GM18951 (cell line): ENCODE data around the gene IL37.

Experiments used
- POLR2A ChIP-seq: IDR thresholded peaks from 4 replicates; pipeline ENCODE4 v1.6.1; 2011; ENCODE audit warnings: mild to moderate bottlenecking; ENCODE audit not compliant: insufficient read length, insufficient read depth; ENCODE audit errors: extremely low read depth
- in situ Hi-C: fragments of 300-500 bp; cut with MboI; formaldehyde crosslinking; loops from one replicate; pipeline ENCODE4 v1.12.0; 2022; ENCODE audit warnings: low sequenced_read_pairs, mixed read lengths, inconsistent platforms; ENCODE audit not compliant: unreplicated experiment

The IL37 gene

GRCh38 chr2:112910865-112911264 is at the start of gene IL37:
Gene IL37, plus strand, starts transcription at chr2:112911165. Its CDS starts 1,848 bp downstream, at chr2:112913013.
- in situ Hi-C loops, result no loop called here
- no peak for TF ChIP-seq POLR2A

GRCh38 chr2:112864072-112864471 is 46.9 kb upstream of the IL37 start:
- TF ChIP-seq POLR2A, result no peak
- in situ Hi-C loops, result no loop called here

- in situ Hi-C loops, result no loop called here
- no peak for TF ChIP-seq POLR2A
Measured at GRCh38 chr2:112866128-112866835, 44.7 kb upstream of the IL37 start.

GRCh38 chr2:112867701-112868631 is 43.0 kb upstream of the IL37 start:
- no peak for TF ChIP-seq POLR2A
- in situ Hi-C loops, result no loop called here

- TF ChIP-seq POLR2A, result no peak
- in situ Hi-C loops, result no loop called here
Measured at GRCh38 chr2:112869258-112869842, 41.6 kb upstream of the IL37 start.

- in situ Hi-C loops, result loop anchor here (10.0 kb wide), 1 partner anchor 46 kb away; no protein-coding TSS in a partner anchor
- no peak for TF ChIP-seq POLR2A
Measured at GRCh38 chr2:112870841-112871835, 39.8 kb upstream of the IL37 start.

GRCh38 chr2:112876257-112876970 is 34.6 kb upstream of the IL37 start:
- TF ChIP-seq POLR2A, result no peak
- in situ Hi-C loops, result loop anchor here (5.0 to 10.0 kb wide), 2 partner anchors 52 to 124 kb away; no protein-coding TSS in a partner anchor

GRCh38 chr2:112876971-112877361 is 34.0 kb upstream of the IL37 start:
- in situ Hi-C loops, result loop anchor here (5.0 to 10.0 kb wide), 2 partner anchors 52 to 125 kb away; no protein-coding TSS in a partner anchor
- no peak for TF ChIP-seq POLR2A

GRCh38 chr2:112877423-112877822 is 33.5 kb upstream of the IL37 start:
- in situ Hi-C loops, result loop anchor here (5.0 to 10.0 kb wide), 2 partner anchors 53 to 125 kb away; no protein-coding TSS in a partner anchor

GRCh38 chr2:112879491-112880041 is 31.4 kb upstream of the IL37 start:
- in situ Hi-C loops, result loop anchor here (5.0 to 10.0 kb wide), 2 partner anchors 55 to 127 kb away; no protein-coding TSS in a partner anchor
- TF ChIP-seq POLR2A, result no peak

More at GRCh38 chr2:112877423-112877822, 33.5 kb upstream of the IL37 start:
- TF ChIP-seq POLR2A, result no peak

GRCh38 chr2:112880091-112880531 is 30.9 kb upstream of the IL37 start:
- no peak for TF ChIP-seq POLR2A
- in situ Hi-C loops, result no loop called here
